AG10803 (cell line): Measurements from ENCODE around the gene PFKFB1.

ENCODE experiments used
- DNase-seq: peaks from one replicate; pipeline ENCODE4 v3.0.0; 2010; ENCODE audit warnings: low read depth
- H3K4me3 ChIP-seq: 2 replicates; pipeline ENCODE4 v1.5.1; 2011; ENCODE audit warnings: mild to moderate bottlenecking, low read length, control low read depth
- CTCF ChIP-seq: conservative IDR thresholded peaks from 2 replicates; pipeline ENCODE4 v1.5.1; 2011; ENCODE audit warnings: mild to moderate bottlenecking, low read length, control low read depth, inconsistent platforms

The PFKFB1 gene

GRCh38 chrX:54994099-54994498 lies at the start of gene PFKFB1:
Gene PFKFB1, minus strand, starts transcription at chrX:54994188. Its CDS starts 181 bp downstream, at chrX:54994007.
- DNase-seq: no peak
- no peak for TF ChIP-seq CTCF
- H3K4me3 ChIP-seq: no peak within 1 kb of the TSS

GRCh38 chrX:55041514-55041913 lies 47.5 kb upstream of the PFKFB1 start:
- DNase-seq: no peak
- H3K4me3 ChIP-seq: no peak overlapping the region
- no peak for TF ChIP-seq CTCF

GRCh38 chrX:55039471-55039870 lies 45.5 kb upstream of the PFKFB1 start:
- H3K4me3 ChIP-seq: no peak overlapping the region
- no peak for TF ChIP-seq CTCF
- DNase-seq: peak; percentile 30

- no peak for TF ChIP-seq CTCF
- DNase-seq: no peak
- H3K4me3 ChIP-seq: no peak overlapping the region
These were observed 39.4 kb upstream of the PFKFB1 start for GRCh38 chrX:55033429-55033828.

GRCh38 chrX:55030271-55031205 lies 36.5 kb upstream of the PFKFB1 start, which contains the start of gene ALAS2:
Gene ALAS2, minus strand, starts transcription at chrX:55030977. Its CDS starts 4,977 bp downstream, at chrX:55026000.
- H3K4me3 ChIP-seq: no peak within 1 kb of the TSS
- DNase-seq: no peak

GRCh38 chrX:55029291-55029690 lies 35.3 kb upstream of the PFKFB1 start:
- no peak for DNase-seq
- no peak overlapping the region for H3K4me3 ChIP-seq
- TF ChIP-seq CTCF: no peak

More at GRCh38 chrX:55030271-55031205, 36.5 kb upstream of the PFKFB1 start, which contains the start of gene ALAS2:
- no peak for TF ChIP-seq CTCF

- no peak for DNase-seq
- H3K4me3 ChIP-seq: no peak overlapping the region
- TF ChIP-seq CTCF: no peak
These were observed 34.6 kb upstream of the PFKFB1 start for GRCh38 chrX:55028611-55029010.
